Mammary epithelial cell (primary cell): Measurements from ENCODE around the gene ANXA2R.

Source experiments
- EZH2 ChIP-seq: IDR thresholded peaks from 2 replicates; pipeline ENCODE4 v1.6.1; 2012; ENCODE audit warnings: low read length, inconsistent platforms, borderline replicate concordance
- TF ChIP-seq, protein P1 (sequence below), 2 donors: IDR thresholded peaks in 1 of 2; conservative IDR thresholded peaks in 1 of 2; 2 replicates each; pipeline ENCODE4 v1.5.1; 2011 to 2012; ENCODE audit warnings: inconsistent platforms in 2 of 2, low read length in 2 of 2, mild to moderate bottlenecking in 2 of 2, control low read depth in 1 of 2, low read depth in 1 of 2; ENCODE audit not compliant: insufficient read depth in 1 of 2; ENCODE audit errors: extremely low read depth in 1 of 2

DNA sequence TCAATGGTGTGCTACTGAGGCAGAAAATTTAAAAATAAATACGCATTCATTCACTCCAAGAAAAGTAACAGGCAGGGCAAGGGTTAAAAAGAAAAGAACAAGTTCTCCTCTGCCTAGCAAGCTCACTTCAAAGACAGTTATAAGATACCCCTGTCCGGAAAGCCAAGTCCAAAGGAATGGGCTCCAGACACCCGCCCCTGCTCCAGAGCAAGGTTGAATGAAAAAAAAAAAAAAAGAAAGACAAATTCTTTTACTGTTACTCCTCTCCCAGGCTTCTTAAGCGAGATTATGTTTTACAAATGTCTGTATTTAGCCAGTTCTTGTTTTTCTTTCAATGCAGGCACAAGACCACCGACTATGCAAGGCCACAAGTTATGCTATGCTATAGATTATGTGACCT is 9.1 kb upstream of the ANXA2R start:
- TF ChIP-seq, protein P1, sequence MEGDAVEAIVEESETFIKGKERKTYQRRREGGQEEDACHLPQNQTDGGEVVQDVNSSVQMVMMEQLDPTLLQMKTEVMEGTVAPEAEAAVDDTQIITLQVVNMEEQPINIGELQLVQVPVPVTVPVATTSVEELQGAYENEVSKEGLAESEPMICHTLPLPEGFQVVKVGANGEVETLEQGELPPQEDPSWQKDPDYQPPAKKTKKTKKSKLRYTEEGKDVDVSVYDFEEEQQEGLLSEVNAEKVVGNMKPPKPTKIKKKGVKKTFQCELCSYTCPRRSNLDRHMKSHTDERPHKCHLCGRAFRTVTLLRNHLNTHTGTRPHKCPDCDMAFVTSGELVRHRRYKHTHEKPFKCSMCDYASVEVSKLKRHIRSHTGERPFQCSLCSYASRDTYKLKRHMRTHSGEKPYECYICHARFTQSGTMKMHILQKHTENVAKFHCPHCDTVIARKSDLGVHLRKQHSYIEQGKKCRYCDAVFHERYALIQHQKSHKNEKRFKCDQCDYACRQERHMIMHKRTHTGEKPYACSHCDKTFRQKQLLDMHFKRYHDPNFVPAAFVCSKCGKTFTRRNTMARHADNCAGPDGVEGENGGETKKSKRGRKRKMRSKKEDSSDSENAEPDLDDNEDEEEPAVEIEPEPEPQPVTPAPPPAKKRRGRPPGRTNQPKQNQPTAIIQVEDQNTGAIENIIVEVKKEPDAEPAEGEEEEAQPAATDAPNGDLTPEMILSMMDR (conservative IDR thresholded peaks at IDR 0.05 in 1 of 2, IDR thresholded peaks at IDR 0.05 in 1 of 2; ENCODE audit: extremely low read depth in 1 of 2, insufficient read depth in 1 of 2, low read depth in 1 of 2, low read length in 2 of 2) = no peak
- TF ChIP-seq EZH2 = no peak
